ENCODE measurements around the gene SMC6. TPM values are rescaled to one million over a fixed set of nuclear protein-coding genes. Genes with fewer than 3 reads are reported as not detected.

SMC6 gene
- total RNA-seq, 3 donors from 2014 or later = 17.0 to 23.4 (median 18.7) TPM

DNA sequence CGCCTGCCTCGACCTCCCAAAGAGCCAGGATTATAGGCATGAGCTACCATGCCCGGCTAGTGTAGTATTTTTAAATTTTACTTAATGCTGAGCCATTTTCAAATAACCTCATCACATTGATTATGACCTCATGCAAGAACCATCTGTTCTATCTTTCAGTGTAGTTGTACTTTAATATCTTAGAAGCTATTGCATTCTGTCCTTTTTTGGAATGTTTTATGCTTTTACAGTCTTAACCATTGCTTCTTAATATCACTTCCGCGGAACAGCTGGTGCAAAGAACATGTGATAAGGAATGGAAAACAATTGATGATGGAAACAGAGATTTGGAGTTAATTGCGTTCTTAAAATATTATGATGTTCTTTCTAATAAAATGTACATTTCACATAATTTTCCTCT lies 3.1 kb upstream of the SMC6 start:
- Histone ChIP-seq H3K27ac (no peak overlapping the region), H3K36me3 (no peaks in the 10 kb centered on the region), H3K9me3 (no peaks in the 10 kb centered on the region), H3K4me3 (no peak overlapping the region), H3K27me3 (no peaks in the 10 kb centered on the region), H3K4me1 (peaks cover 0 to 15% of the 10 kb centered on the region in 2 donors)
- no peak for TF ChIP-seq POLR2AphosphoS5 (IDR thresholded peaks at IDR 0.05)
- TF ChIP-seq, protein P1, sequence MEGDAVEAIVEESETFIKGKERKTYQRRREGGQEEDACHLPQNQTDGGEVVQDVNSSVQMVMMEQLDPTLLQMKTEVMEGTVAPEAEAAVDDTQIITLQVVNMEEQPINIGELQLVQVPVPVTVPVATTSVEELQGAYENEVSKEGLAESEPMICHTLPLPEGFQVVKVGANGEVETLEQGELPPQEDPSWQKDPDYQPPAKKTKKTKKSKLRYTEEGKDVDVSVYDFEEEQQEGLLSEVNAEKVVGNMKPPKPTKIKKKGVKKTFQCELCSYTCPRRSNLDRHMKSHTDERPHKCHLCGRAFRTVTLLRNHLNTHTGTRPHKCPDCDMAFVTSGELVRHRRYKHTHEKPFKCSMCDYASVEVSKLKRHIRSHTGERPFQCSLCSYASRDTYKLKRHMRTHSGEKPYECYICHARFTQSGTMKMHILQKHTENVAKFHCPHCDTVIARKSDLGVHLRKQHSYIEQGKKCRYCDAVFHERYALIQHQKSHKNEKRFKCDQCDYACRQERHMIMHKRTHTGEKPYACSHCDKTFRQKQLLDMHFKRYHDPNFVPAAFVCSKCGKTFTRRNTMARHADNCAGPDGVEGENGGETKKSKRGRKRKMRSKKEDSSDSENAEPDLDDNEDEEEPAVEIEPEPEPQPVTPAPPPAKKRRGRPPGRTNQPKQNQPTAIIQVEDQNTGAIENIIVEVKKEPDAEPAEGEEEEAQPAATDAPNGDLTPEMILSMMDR (IDR thresholded peaks at IDR 0.05) = no peak
- no peak for TF ChIP-seq POLR2A (IDR thresholded peaks at IDR 0.05)
- DNase-seq (ENCODE audit: low spot score in 2 of 2) = no peak
- intact Hi-C loops (cut with DNase I; ENCODE audit: low total_unique reads) = no loop called here

DNA sequence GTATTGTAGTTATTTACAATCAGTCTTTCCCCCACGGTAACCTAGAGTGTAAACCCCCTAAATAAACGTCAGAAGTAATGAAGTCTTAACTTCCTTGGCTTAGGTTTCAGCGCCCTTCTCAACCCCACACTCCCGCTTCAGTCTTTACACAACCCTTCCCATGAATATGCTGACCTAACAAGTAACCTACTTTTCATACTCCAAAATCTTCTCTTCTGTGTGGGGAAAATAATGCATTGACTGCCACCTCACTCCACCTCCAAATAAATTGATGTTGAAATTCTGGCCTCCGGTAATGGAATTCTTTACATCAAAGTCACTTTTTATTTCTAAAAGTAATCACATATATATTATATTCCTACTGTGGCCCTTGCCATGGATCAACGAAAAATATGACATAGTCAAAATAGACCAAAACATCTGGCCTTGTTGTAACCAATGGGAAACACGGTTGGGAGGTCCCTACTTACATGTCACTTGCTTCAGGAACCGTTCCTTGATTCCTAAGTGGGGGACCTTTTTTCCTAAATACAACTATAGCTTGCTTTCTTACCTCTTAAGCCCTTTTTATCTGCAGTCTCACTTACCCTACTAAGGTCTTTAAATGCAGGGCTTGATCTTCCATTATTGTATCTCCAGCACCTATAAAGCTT lies 1.3 kb upstream of the SMC6 start:
- H3K27ac ChIP-seq = no peak overlapping the region
- no peaks in the 10 kb centered on the region for H3K36me3 ChIP-seq
- no peak for TF ChIP-seq POLR2A (IDR thresholded peaks at IDR 0.05)
- TF ChIP-seq, protein P1 (IDR thresholded peaks at IDR 0.05) = no peak
- no peak for TF ChIP-seq POLR2AphosphoS5 (IDR thresholded peaks at IDR 0.05)
- H3K9me3 ChIP-seq = no peaks in the 10 kb centered on the region
- peak overlapping the region; percentile 83 to 98 (median 89) for H3K4me3 ChIP-seq
- intact Hi-C loops (cut with DNase I; ENCODE audit: low total_unique reads) = no loop called here
- peaks cover 0 to 15% of the 10 kb centered on the region in 2 donors for H3K4me1 ChIP-seq
- no peaks in the 10 kb centered on the region for H3K27me3 ChIP-seq
- DNase-seq (ENCODE audit: low spot score in 2 of 2) = no peak

DNA sequence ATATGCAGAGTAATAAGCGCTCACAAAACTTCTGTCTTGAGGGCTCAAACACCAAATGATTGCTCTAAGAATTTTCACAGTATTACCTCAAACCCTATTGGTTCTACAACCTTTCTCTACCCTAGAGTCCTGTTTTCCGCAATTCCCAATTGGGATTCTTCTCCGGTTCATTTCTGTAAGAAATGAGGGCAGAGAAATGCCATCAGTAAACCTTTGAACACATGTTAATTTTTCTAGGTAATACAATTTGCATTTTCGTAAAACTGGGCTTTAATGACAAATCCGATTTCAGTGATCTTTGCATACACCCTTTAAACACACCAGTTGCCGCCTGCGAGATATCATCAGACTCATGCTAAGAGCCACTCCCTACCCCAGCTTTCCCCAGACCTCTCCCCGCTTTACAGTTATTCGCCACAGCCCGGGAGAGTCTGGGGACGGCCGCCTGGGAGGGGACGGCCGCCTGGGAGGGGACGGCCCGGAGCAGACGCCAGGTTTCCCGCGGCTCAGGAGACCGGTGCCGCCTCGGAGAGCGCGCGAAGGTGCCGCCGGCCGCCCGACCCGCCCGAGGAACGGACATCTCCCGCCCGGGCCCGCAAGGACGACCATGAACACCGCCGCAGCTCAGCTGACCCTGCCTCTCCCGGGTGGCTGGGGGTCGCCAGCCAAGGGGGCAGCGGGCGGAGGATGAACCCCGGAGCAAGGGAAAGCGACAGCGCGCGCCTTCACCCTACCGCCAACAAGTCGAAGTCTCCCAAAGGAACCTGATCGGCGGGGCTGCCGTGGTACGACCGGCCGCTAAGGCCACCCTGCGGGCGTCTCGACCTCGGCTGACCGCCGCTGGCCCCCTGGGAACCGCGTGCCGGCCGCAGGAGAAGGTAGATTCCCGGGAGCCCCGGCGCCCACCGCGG lies 463 bp downstream of the SMC6 start:
- Histone ChIP-seq H3K4me3 (peak overlapping the region; percentile 83 to 98 (median 89)), H3K27me3 (no peaks in the 10 kb centered on the region), H3K27ac (peak overlapping the region; percentile 94 to 97), H3K9me3 (no peaks in the 10 kb centered on the region), H3K4me1 (peaks cover 0 to 15% of the 10 kb centered on the region in 2 donors), H3K36me3 (no peaks in the 10 kb centered on the region)
- peak in 1 of 2 donors; percentile 53 for DNase-seq (ENCODE audit: low spot score in 2 of 2)
- TF ChIP-seq POLR2A (IDR thresholded peaks at IDR 0.05) (no peak), POLR2AphosphoS5 (IDR thresholded peaks at IDR 0.05) (peak in 1 of 3 donors; percentile 19)
- TF ChIP-seq, protein P1 (IDR thresholded peaks at IDR 0.05) = no peak
- intact Hi-C loops (cut with DNase I; ENCODE audit: low total_unique reads) = no loop called here

DNA sequence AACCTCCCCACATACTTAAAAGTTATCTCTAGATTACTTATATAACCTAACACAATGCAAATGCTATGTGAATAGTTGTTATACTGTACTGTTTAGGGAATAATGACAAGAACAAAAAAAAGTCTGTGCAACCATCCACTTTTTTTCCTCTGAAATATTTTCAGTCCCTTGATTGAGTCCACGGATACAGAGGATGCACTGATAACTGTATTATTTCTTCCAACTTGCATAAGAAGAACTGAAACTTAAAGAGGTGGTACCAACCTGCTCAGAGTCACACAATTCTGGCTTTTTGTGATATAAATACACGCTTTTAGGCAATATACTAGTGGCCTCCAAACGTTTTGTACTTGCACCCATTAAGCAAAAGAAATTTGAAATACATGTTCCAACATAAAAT lies 1.4 kb downstream of the SMC6 start:
- H3K27ac ChIP-seq = no peak overlapping the region
- TF ChIP-seq POLR2A (IDR thresholded peaks at IDR 0.05) (no peak), POLR2AphosphoS5 (IDR thresholded peaks at IDR 0.05) (no peak)
- TF ChIP-seq, protein P1 (IDR thresholded peaks at IDR 0.05) = no peak
- no peak overlapping the region for H3K4me3 ChIP-seq
- no peak for DNase-seq (ENCODE audit: low spot score in 2 of 2)
- intact Hi-C loops (cut with DNase I; ENCODE audit: low total_unique reads) = no loop called here
- no peaks in the 10 kb centered on the region for H3K27me3 ChIP-seq
- no peaks in the 10 kb centered on the region for H3K9me3 ChIP-seq
- H3K36me3 ChIP-seq = no peaks in the 10 kb centered on the region
- H3K4me1 ChIP-seq = peaks cover 0 to 15% of the 10 kb centered on the region in 2 donors

Measured in breast epithelium (tissue), 4 donors.